HFFc6 (cell line): ENCODE data around the gene KCNE1. TPM values are rescaled to one million over a fixed set of nuclear protein-coding genes. Genes with fewer than 3 reads are reported as not detected.

ENCODE experiments used
- DNase-seq: peaks from one replicate; pipeline ENCODE4 v3.0.0-alpha.2; 2018
- H3K27ac Mint-ChIP-seq: 2 replicates; pipeline ENCODE4 v1.8.0; 2020; ENCODE audit warnings: mild to moderate bottlenecking, mixed read lengths
- H3K27me3 Mint-ChIP-seq: 2 replicates; pipeline ENCODE4 v1.8.0; 2021; ENCODE audit warnings: mild to moderate bottlenecking, moderate library complexity, mixed read lengths; ENCODE audit not compliant: insufficient read depth
- H3K36me3 Mint-ChIP-seq: 2 replicates; pipeline ENCODE4 v1.8.0; 2021; ENCODE audit warnings: low read depth, mixed read lengths
- H3K4me1 Mint-ChIP-seq: 2 replicates; pipeline ENCODE4 v1.8.0; 2020; ENCODE audit warnings: low read depth, mixed read lengths
- H3K4me3 Mint-ChIP-seq: 2 replicates; pipeline ENCODE4 v1.8.0; 2020; ENCODE audit warnings: mild to moderate bottlenecking, moderate library complexity, mixed read lengths
- H3K9me3 Mint-ChIP-seq: 2 replicates; pipeline ENCODE4 v1.8.0; 2020; ENCODE audit warnings: mild to moderate bottlenecking, mixed read lengths
- total RNA-seq, 6 experiments: library from RNA; stranded (reverse); fragmentation: NEBNext Ultra II Directional; extraction: Animal tissue kit (Norgen Biotek cat#: 25700); gene quantifications; 2 replicates in 1 of 6; 3 replicates in 5 of 6; pipeline ENCODE4 v1.2.3, GENCODE V29; 2021
- TF ChIP-seq, protein P1 (sequence below): fragments of 200-600 bp; sonication (generic); IDR thresholded peaks from 2 replicates; pipeline ENCODE4 v1.5.0; 2021; ENCODE audit warnings: antibody characterized with exemption, mild to moderate bottlenecking

The KCNE1 gene
- total RNA-seq, 6 experiments from 2014 or later, result 0.71 to 1.3 (median 0.85) TPM

DNA sequence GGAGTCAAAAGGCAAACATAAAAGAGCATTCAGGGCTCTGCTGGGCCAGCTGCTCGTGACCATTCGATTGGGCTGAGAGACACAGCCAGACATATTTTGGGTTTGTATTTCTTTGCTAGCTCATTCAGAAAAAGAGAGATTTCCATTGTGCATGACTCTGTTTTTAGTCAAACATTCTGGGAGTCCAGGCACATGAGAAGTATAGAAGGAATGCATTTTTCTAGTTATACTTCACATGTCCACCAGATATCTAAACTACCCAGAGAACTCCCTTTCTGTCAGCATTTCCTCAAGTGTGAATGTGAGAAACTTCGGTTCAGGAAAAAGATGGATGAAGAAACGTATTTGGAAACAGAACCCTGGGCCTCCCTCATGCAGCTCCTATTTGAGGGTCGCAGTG is 6.3 kb upstream of the KCNE1 start:
- Mint-ChIP-seq H3K36me3 (peaks cover 47% of the 10 kb centered on the region), H3K27me3 (peaks cover 5% of the 10 kb centered on the region; the same call in 1 of the 2 replicates), H3K27ac (peak overlapping the region; percentile 72), H3K4me3 (no peak overlapping the region), H3K9me3 (no peaks in the 10 kb centered on the region), H3K4me1 (peaks cover 52% of the 10 kb centered on the region)
- TF ChIP-seq, protein P1, sequence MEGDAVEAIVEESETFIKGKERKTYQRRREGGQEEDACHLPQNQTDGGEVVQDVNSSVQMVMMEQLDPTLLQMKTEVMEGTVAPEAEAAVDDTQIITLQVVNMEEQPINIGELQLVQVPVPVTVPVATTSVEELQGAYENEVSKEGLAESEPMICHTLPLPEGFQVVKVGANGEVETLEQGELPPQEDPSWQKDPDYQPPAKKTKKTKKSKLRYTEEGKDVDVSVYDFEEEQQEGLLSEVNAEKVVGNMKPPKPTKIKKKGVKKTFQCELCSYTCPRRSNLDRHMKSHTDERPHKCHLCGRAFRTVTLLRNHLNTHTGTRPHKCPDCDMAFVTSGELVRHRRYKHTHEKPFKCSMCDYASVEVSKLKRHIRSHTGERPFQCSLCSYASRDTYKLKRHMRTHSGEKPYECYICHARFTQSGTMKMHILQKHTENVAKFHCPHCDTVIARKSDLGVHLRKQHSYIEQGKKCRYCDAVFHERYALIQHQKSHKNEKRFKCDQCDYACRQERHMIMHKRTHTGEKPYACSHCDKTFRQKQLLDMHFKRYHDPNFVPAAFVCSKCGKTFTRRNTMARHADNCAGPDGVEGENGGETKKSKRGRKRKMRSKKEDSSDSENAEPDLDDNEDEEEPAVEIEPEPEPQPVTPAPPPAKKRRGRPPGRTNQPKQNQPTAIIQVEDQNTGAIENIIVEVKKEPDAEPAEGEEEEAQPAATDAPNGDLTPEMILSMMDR, result no peak
- no peak for DNase-seq

DNA sequence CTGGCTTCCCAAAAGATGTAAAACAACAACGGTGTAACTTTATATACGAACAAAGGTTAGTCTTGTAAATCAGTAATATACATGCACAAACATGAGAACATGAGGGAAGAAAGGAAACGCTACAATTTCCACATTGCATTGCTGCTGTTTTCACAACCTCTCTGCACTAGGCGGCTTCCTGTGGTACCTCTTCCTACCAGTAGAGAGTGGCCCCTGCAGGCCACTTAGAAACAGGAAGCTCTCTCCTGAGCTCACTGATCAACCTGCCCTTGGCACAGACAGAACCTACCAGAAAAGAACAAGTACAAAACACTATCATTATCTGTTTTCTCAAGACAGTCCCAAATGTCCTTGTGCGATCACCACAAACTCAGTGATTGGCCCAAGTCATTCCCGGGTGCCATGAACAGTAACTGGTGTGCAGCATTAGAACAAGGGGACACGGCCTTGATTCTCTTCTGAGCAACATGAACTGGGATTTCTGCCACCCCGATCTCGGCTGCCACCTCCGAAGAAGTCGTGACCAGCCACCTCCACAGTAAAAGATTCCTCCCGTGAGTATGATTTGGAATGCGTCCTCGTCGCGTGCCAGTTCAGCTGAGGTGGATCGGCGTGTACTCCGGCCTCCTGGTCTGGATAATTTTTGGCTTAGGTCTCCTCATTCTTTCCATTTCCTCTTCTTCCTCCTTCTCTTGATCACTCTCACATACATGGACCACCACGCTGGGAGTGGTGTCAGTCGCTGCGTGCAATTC is 5.7 kb upstream of the KCNE1 start:
- Mint-ChIP-seq H3K4me3 (no peak overlapping the region), H3K36me3 (peaks cover 42% of the 10 kb centered on the region), H3K9me3 (no peaks in the 10 kb centered on the region), H3K27ac (peak overlapping the region; percentile 72), H3K27me3 (peaks cover 5% of the 10 kb centered on the region; the same call in 1 of the 2 replicates), H3K4me1 (peaks cover 47% of the 10 kb centered on the region)
- DNase-seq, result no peak
- TF ChIP-seq, protein P1, result peak; percentile 58

DNA sequence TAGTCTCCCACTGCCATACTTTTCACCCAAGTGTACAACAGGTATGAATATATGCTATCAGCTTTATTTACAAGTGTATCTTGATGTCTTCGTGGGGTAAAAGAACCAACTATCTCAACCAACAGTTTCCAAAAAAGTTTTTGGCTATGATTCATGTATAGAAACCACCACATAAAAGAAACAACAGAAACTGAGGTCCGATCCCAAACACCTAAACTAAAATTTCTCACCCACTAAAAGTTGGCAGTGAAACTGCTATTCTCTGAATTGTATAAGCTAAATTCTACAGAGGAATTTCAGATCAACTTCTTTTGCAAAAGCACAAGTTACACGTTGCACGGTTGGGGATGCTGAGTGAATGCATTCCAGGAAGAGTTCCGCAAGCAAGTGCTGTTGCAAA is 5.0 kb upstream of the KCNE1 start:
- TF ChIP-seq, protein P1, result no peak
- Mint-ChIP-seq H3K27me3 (peaks cover 5% of the 10 kb centered on the region; the same call in 1 of the 2 replicates), H3K27ac (no peak overlapping the region), H3K9me3 (no peaks in the 10 kb centered on the region), H3K4me3 (no peak overlapping the region), H3K4me1 (peaks cover 43% of the 10 kb centered on the region), H3K36me3 (peaks cover 42% of the 10 kb centered on the region)
- no peak for DNase-seq

GRCh38 chr21:34514576-34515115 is 2.6 kb upstream of the KCNE1 start:
- TF ChIP-seq, protein P1, result no peak
- peaks cover 5% of the 10 kb centered on the region for H3K27me3 Mint-ChIP-seq
- H3K27ac Mint-ChIP-seq, result no peak overlapping the region
- H3K4me3 Mint-ChIP-seq, result no peak overlapping the region
- no peak for DNase-seq
- H3K36me3 Mint-ChIP-seq, result peaks cover 21% of the 10 kb centered on the region
- H3K4me1 Mint-ChIP-seq, result peaks cover 28% of the 10 kb centered on the region
- no peaks in the 10 kb centered on the region for H3K9me3 Mint-ChIP-seq

GRCh38 chr21:34513129-34513675 is 1.2 kb upstream of the KCNE1 start:
- peaks cover 5% of the 10 kb centered on the region for H3K27me3 Mint-ChIP-seq
- H3K4me1 Mint-ChIP-seq, result peaks cover 14% of the 10 kb centered on the region
- H3K36me3 Mint-ChIP-seq, result peaks cover 18% of the 10 kb centered on the region
- H3K27ac Mint-ChIP-seq, result no peak overlapping the region
- TF ChIP-seq, protein P1, result no peak
- H3K4me3 Mint-ChIP-seq, result no peak overlapping the region
- no peak for DNase-seq
- no peaks in the 10 kb centered on the region for H3K9me3 Mint-ChIP-seq
